Mammary epithelial cell (primary cell): ENCODE results near the gene OLFM2.

ENCODE experiments used
- CTCF ChIP-seq, 2 donors: IDR thresholded peaks in 1 of 2; conservative IDR thresholded peaks in 1 of 2; 2 replicates each; pipeline ENCODE4 v1.5.1; 2011 to 2012; ENCODE audit warnings: inconsistent platforms in 2 of 2, low read length in 2 of 2, mild to moderate bottlenecking in 2 of 2, control low read depth in 1 of 2, low read depth in 1 of 2; ENCODE audit not compliant: insufficient read depth in 1 of 2; ENCODE audit errors: extremely low read depth in 1 of 2
- EZH2 ChIP-seq: IDR thresholded peaks from 2 replicates; pipeline ENCODE4 v1.6.1; 2012; ENCODE audit warnings: low read length, inconsistent platforms, borderline replicate concordance

- no peak for TF ChIP-seq CTCF (conservative IDR thresholded peaks at IDR 0.05 in 1 of 2, IDR thresholded peaks at IDR 0.05 in 1 of 2; ENCODE audit: extremely low read depth in 1 of 2, insufficient read depth in 1 of 2, low read depth in 1 of 2, low read length in 2 of 2)
- no peak for TF ChIP-seq EZH2
Observed at GRCh38 chr19:9923440-9923839, 12.9 kb downstream of the OLFM2 start.
